HG02642 (cell line): Measurements from ENCODE around the gene LGMN.
A peak's percentile ranks its signal among the peaks of the same experiment; 100 is the strongest.
"Not testable (repeated sequence)": the region's sequence is repeated elsewhere in the genome, so short reads cannot be mapped to it uniquely, and the experiment has no call there.

Experiments used
- ATAC-seq: cut with Tn5 transposase; IDR thresholded peaks from one replicate; pipeline ENCODE4 v1.9.1; 2021; ENCODE audit warnings: mild to moderate bottlenecking; ENCODE audit not compliant: unreplicated experiment, poor library complexity

Gene LGMN

DNA sequence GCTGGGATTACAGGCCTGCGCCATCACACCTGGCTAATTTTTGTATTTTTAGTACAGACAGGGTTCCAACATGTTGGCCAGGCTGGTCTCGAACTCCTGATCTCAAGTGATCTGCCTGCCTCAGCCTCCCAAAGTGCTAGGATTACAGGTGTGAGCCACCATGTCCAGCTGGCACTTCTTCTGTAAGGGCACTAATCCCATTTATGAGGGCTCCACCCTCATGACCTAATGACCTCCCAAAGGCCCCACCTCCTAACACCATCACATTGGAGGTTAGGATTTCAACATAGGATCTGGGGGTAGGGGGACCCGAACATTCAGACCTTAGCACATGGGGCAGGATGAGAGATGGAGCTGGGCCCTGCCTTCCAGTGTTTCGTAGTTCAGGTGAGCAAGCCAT is 68.1 kb downstream of the LGMN start:
- not testable (repeated sequence) for ATAC-seq

DNA sequence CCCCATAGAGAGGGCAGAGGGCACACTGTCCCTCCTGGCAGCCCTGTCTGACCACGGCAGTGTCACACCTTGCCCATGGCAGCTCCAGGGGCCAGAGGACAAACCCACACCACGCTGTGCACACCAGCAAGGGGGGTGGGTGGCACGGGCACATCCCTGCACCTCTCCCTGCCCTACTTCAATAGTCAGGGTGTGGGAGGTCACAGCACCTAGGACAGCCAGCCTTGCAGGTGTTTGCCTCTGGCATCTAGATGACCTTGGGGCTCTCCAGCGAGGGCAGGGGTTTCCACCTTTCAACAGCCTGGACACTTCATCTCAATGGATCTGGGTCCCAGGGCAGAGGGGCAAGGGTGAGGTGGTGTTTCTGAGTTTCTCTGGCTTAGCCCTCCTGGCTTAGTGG is 69.2 kb downstream of the LGMN start:
- ATAC-seq = no peak

DNA sequence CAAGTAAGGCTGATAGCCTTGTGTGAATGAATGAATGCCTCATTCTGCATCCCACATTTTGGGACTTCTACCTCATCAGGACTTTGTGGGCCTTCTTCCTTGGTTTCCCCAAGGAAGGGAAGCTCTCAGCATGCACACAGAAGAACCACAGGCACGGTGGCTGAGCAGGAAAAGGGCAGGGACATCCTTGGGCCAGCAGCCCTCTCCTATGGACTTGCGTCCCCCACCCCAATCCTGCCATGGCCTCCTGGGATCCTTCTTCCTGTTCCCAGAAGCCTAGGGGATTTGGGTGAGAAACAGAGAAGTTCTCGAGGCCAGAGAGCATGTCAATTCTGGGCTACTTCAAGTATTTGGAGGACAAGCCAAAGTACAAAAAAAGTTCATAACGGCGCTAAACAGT is 69.7 kb downstream of the LGMN start:
- ATAC-seq = no peak

DNA sequence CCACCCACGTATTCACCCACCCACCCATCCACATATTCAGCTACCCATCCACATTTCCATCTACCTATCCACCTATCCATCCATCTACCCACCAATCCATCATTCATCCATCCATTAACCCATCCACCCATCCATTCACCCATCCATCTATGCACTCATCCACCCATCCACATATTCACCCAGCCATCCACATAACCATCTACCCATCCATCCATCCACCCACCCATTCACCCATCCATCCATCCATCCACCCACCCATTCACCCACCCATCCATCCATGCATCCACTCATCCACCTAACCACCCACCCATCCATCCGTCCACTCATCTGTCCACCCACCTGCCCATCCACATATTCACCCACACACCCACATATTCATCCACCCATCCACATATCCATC is 70.5 kb downstream of the LGMN start:
- ATAC-seq = no peak

DNA sequence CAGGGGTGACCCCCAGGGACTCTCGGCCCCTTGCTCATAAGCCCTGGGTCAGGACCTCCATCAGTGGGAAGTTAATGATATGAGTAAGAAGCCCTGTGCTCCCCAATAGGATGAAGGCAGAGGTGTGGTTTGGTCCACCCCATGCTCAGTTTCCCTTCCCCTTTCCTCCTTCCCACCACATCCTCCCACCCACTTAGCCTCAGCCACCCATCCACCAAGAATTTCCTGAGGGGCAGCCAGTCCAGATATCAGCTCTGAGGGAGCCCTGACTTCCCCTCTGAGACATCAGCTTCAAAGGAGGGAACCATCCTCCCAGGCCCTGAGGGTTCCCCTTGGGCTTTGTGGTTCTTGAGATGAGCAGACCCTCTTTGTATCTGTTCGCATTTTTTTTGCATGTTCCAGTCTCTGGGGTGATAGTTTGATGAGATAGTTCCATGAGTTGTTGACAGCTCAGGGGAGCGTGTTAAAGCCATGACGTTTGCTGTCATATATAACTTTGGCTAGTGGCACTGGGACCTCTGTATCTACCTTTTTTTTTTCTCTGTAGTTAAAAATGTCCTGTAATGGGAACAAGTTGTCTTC is 71.2 kb downstream of the LGMN start:
- ATAC-seq = peak; percentile 78

DNA sequence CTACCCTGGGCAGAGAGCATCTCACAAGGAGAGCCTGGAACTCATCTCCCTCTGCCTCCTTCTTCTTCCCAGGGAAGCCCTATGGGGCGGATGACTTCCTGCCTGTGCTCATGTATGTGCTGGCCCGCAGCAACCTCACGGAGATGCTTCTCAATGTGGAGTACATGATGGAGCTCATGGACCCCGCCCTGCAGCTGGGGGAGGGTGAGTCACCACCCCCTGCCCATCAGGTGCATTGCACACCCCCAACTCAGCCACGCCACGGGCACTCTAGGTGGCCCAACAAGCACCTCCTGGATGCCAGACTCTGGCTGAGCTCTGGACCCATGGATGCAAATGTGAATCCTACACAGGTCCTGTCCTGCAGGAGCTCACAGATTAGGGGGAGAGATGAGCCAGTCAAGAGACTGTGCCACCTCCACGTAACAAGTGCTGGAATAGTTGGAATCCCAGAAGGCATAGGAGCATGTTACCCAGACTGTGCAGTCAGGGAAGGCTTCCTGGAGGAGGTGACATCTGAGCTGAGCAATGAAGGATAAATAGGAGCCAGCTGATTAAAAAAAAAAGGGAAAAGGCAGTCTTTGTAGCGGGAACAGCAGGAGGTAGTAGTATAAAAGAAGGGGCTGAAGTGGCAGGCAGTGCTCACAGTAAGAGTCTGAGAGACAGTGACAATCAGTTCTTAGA is 71.9 kb downstream of the LGMN start:
- ATAC-seq = no peak

DNA sequence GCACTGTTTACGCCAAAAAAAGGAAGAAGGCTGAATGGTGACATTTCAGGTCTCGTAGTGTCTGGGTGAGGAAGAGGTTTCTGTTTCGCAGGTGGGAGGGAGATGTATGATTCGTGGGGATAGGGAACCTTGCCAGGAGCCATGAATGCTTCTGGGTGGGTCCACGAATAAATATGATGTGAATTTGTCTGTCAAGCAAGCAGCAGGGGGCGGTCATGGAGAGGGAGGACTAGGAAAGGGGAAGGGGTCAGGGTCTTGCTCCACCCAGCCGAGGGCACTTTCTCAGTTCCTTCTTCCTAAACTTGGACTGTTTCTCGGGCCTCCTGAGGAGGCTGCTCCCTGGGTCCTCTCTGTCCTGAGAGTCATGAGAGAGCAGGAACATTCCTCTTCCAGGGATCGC is 72.5 kb downstream of the LGMN start:
- ATAC-seq = no peak

DNA sequence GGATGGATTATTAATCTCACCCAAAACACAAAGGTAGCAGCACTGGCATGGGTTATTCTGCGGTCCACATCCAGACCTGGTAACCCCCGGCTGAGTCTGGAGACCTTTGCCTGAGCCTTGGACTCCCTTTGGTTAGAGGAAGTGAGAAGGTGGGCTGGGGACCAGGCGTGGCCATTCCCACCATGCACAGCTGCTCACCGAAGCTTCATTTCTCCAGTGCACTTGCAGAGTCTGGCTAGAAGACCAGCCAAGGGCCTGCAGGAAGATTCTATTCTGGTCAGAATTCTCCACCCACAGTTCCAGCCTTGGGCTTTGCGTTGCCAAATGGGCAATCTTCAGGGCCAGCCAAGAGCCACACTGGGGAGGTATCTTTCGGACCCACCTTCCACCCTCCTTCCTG is 73.0 kb downstream of the LGMN start:
- no peak for ATAC-seq

DNA sequence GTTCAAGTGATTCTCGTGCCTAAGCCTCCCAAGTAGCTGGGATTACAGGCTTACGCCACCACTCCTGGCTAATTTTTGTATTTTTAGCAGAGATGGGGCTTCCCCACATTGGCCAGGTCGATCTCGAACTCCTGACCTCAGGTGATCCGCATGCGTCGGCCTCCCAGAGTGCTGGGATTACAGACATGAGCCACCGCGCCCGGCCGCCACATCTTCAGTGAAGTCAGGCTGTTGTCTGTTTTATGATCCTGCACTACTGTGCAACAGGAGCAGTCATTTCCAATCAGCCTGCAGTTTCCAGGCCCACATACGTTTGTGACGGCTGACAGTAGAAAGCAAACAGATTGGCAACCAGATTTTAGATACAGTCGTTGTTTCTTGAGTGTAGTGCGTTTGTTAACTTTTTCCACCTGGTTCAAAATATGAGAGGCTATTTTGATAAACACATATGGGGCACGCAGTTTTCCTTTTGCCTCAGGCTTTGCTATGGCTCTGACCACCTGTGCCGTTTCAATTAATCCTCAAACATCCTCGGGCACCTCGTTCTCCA is 74.8 kb downstream of the LGMN start:
- ATAC-seq = no peak

DNA sequence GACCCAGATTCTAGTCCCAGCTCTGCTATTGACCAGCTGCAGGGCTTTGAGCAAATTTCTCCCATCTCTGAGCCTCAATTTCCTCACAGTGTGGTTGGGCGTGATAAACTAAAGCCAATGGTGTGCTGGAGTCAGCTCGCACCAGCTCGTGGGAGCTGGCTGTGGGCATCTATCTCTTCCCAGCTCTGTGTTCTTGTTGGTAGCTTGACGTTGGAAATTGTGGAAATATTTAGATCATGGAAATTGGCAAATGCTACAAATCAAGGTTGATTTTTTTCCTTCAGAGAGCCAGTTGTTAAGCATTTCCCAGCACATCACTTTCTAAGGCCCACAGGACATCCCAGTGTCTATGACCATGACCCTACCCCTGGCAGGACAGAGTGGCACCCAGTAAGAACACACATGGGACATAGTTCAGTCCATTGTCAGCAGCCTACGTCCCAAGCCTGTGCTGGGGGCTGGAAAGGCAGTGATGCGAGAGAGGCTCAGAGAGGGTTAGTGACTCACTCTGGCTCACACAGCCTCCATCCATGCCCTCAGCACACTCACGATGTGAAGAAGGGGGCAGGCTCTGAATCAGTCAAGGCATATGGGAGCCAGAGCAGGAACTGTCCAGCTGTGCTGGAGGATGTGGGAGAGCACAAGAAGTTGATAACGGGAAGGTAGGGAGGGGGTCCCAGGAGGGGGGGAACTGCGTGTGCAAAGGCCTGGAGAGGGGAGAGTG is 77.6 kb downstream of the LGMN start:
- ATAC-seq = no peak

DNA sequence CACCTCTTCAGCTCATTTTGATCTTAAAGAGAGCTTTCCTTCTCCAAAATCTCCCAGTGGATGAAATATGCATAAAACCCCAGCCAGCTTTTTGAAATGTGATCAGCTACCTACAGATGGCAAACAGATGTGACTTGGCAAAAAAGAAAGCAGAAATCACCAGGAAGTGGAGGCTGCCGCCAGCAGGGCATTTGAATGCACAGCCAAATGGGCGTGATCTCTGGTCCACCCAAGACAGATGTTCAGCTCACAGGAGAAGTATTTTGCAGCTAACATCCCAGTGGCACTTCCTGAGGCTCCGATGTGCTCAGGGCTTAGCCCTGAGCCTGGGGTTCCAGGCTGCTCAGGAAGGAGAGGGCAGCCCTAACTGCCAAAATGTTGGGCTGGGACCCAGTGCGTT is 78.3 kb downstream of the LGMN start:
- peak; percentile 45 for ATAC-seq

DNA sequence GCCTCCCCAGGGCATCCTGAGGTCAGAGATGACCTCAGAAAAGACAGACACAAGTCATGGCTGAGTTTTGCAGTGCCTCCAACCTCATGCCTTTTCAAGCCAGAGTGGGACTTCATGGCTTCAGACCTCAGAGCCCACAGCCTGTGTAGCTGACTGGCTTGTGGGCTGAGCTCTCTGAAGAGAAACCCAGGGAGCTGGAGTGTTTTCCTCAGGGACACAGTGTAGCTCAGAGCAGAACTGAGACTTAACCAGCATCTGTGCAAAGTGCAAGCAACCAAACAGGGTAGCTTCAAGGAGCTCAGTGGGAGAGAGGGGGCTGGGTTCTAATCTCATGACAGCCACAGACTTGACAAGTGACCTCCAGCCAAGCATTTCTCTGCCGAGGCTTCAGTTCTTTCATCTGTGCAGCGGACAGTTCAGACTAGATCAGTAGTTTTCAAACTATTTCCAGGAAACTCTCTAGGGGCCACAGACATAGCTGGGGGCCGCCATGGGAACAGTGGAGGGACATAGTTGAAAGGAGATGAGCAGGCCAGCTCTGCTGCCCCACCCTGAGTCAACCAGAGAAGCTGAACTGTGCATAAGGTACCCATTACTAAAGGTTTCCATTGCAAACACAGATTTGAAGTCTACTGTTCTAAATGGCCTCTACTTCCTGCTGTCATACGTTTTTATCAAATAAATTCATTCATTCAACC is 80.0 kb downstream of the LGMN start:
- no peak for ATAC-seq

DNA sequence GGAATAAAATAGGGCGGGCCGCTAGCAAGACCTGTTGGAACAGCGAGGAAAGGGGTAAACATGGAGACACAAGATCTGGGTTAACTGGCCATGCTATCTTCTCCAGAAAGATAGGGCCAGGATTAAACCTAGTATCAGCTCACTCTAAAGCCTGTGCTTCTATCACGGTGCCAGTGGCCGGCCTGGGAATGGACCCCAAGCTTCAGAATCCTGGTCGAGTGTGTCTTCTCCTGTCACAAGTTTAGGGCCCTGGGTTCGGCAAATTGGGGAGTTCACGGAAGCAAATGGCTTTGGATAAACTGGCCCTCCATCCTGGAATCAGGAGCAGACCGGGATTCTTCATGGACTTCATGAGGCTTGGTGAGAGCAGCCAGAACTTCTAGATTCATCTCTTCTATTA is 82.2 kb downstream of the LGMN start:
- no peak for ATAC-seq

DNA sequence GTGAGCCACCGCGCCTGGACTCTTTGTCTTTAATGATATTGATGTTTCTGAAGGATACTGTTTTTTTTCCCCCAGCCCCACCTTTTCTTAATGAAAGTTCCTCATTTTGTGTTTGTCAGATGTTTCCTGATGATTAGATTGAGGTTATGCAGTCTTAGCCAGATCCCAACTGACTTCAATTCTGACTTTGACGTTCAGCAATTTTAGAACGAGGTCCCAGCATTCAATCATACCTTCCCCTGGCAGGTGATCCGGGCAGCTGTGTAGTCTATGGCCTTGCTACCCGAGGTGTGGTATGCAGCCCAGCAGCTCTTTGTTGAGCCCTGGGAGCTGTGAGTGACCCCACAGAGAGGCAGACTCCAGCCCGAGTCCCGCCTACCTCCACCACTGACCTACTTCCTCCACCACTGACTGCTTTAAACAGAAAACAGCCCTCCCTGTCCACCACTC is 82.7 kb downstream of the LGMN start:
- no peak for ATAC-seq

DNA sequence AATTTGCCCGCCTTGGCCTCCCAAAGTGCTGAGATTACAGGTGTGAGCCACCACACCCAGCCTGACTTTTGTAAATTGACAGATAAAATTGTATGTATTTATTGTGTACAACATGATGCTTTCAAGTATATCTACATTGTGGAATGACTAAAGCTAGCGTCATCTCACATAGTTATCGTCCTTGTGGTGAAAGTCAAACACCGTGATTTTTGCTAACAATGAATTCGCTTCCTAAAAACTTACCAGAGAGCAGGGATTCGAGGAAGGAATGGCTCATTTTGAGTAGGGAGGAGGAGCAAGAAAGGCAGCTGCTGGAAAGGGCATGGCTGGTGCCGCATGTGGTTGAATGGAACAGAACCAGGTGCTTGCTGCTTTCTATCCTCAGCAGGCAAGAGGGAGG is 85.4 kb downstream of the LGMN start:
- no peak for ATAC-seq

DNA sequence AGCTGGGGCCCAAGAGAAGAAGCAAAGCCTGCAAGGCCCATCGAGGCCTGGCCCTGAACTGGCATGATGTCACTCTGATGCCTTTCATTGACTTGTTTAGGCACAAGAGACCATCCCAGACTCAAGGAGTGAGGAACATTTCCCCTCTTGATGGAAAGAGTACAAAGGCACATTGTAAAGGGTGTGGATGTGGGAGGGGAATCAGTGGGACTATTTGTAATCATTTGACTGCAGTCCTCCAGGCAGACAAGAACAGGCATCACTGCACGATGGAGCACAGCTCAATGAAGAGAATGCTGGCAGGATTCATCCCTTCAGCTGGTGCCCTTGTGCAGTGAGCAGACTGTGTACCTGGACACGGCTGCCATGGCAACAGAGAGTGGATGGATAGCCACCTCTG is 87.9 kb downstream of the LGMN start:
- no peak for ATAC-seq

DNA sequence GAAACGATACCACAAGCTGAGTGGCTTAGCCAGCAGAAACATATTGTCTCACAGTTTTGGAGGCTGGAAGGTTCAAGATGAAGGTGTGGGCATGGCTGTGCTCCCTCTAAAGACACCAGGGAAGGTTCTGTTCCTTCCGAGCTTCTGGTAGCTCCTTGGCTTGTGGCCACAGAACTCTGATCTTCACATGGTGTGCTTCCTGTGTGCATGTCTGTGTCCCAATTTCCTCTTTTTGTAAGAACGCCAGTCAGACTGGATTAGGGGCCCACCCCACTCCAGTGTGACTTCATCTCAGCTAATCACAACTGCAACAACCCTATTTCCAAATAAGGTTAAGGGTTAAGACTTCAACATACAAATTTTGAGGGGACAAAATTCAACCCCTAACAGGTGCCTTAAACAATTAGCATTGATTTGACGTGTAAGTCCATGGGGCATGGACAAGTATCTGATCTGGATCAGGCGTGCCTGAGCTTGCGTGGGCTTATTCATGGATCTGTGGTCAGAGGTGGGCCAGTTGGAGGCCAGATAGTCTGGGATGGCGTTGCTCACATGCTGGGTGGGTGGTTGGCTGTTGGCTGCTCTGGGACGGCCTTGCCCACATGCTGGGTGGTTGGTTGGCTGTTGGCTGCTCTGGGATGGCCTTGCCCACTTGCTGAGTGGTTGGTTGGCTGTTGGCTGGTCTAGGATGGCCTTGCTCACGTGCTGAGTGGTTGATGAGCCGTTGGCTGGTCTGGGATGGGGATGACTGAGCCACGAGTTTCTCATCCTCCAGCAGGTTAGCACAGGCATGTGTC is 88.5 kb downstream of the LGMN start:
- ATAC-seq = no peak

DNA sequence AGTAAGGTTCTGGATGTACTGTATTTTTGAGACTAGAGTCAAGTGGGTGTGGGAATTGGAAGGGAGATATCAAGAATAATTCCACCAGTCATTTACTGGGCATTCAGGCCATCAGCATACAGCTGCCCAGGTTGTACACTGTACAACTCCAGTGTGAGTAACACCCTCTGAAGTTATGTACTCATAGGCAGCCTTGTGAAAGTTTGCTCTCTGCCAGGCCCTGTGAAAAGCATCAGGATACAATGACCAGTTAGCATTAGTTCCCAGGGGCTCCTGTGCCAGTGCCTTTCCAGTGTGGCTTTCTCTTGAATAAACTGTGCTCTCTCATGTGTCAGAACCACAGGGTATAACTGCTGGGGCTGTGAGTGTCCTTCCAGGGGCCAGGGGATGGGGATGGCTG is 89.7 kb downstream of the LGMN start:
- no peak for ATAC-seq

DNA sequence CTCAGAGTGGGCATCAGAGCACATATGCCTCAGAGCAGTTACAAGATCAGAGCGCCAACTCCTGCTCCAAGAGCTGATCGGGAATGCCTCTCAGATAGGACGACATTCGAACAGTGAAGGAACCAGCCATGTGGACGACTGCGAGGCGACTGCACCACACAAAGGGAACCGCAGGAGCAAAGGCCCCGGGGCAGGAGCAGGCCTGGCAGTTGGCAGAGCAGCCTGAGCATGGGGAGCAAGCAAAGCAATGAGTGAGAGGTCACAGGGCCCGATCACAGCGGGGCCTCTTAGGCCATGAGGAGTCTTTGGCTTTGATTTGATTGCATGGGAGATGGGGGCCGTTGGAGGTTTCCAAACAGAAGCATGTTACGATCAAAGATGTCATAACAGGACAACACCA is 90.3 kb downstream of the LGMN start:
- ATAC-seq = no peak

DNA sequence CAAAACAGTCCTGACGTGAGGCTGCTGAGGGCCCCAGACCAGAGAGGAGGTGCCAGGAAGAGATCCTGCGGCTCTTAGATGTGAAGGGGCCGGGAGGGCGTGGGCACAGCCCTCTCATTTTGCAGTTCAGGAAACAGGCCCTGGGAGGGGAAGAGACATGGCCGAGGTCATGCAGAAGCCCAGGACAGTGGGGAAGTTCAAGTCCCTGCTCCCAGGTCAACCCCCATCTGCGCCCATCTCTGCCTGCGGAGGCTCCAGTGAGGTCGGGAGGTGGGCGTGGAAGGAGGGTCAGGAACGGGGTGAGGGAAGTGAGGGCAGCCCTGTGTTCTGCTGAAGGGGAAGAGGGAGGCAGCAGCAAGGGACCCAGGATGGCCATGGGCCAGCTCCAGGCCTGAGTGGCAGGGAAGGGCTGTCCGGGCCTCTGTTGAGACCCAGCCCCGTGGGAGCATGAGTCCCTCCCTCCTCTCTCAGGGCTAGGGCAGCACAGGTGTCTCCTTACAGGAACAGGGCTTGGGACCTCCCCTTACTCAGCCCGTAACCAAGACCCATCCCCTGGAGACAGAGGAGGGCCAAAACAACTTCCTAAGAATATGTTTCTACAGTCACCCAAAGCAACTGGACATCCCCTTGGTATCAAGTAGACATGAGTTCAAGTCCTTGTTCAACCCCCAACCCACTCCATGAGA is 90.8 kb downstream of the LGMN start:
- ATAC-seq = no peak
